Neuronal stem cell (in vitro differentiated cells): Measurements from ENCODE around the gene SMIM44.
A peak's percentile ranks its signal among the peaks of the same experiment; 100 is the strongest.
"Not testable (repeated sequence)": the region's sequence is repeated elsewhere in the genome, so short reads cannot be mapped to it uniquely, and the experiment has no call there.

Experiments
- DNase-seq: peaks from one replicate; pipeline ENCODE4 v3.0.0-alpha.2; 2013; ENCODE audit warnings: low spot score
- H2AFZ ChIP-seq: one replicate; pipeline ENCODE4 v1.6.1; 2013; ENCODE audit warnings: mild to moderate bottlenecking, low read length, inconsistent platforms
- H2AK5ac ChIP-seq: 2 replicates; pipeline ENCODE4 v1.6.1; 2013; ENCODE audit warnings: low read depth, mild to moderate bottlenecking, inconsistent platforms, low read length, moderate library complexity, mixed read lengths
- H2BK120ac ChIP-seq: 2 replicates; pipeline ENCODE4 v1.6.1; 2013; ENCODE audit warnings: low read depth, mild to moderate bottlenecking, inconsistent platforms, low read length, moderate library complexity, mixed read lengths
- H2BK12ac ChIP-seq: one replicate; pipeline ENCODE4 v1.6.1; 2013; ENCODE audit warnings: low read length, inconsistent platforms
- H2BK15ac ChIP-seq: 2 replicates; pipeline ENCODE4 v1.6.1; 2013; ENCODE audit warnings: mild to moderate bottlenecking, low read length, inconsistent platforms, mixed read lengths
- H2BK5ac ChIP-seq: one replicate; pipeline ENCODE4 v1.6.1; 2013; ENCODE audit warnings: inconsistent platforms, mild to moderate bottlenecking, low read length, moderate library complexity
- H3K14ac ChIP-seq: one replicate; pipeline ENCODE4 v1.6.1; 2013; ENCODE audit warnings: low read length, inconsistent platforms
- H3K18ac ChIP-seq: 2 replicates; pipeline ENCODE4 v1.6.1; 2013; ENCODE audit warnings: low read length, inconsistent platforms
- H3K23ac ChIP-seq: 2 replicates; pipeline ENCODE4 v1.6.1; 2013; ENCODE audit warnings: low read depth, mild to moderate bottlenecking, mixed read lengths, low read length, inconsistent platforms; ENCODE audit not compliant: poor library complexity
- H3K27ac ChIP-seq: replicated peaks from 3 replicates; pipeline ENCODE4 v1.5.1; 2013; ENCODE audit warnings: low read length, inconsistent platforms
- H3K27me3 ChIP-seq, 3 experiments: 2 replicates each; pipeline ENCODE4 v1.6.1; 2013; ENCODE audit warnings: low read length in 3 of 3, mild to moderate bottlenecking in 2 of 3, inconsistent platforms in 1 of 3, low read depth in 1 of 3, mixed read lengths in 1 of 3, moderate library complexity in 1 of 3; ENCODE audit not compliant: control insufficient read depth in 3 of 3, insufficient read depth in 3 of 3
- H3K36me3 ChIP-seq, 2 donors: replicated peaks in 1 of 2; 2 replicates each; pipeline ENCODE4 v1.6.1; 2013; ENCODE audit warnings: low read length in 2 of 2; ENCODE audit not compliant: control insufficient read depth in 2 of 2, insufficient read depth in 2 of 2
- H3K4ac ChIP-seq: 2 replicates; pipeline ENCODE4 v1.6.1; 2013; ENCODE audit warnings: inconsistent platforms, mild to moderate bottlenecking, low read length, moderate library complexity
- H3K4me1 ChIP-seq, 2 donors: 1 replicate in 1 of 2; 2 replicates in 1 of 2; pipeline ENCODE4 v1.6.1; 2013; ENCODE audit warnings: low read length in 2 of 2, low read depth in 1 of 2; ENCODE audit not compliant: control insufficient read depth in 2 of 2, insufficient read depth in 1 of 2
- H3K4me2 ChIP-seq: one replicate; pipeline ENCODE4 v1.6.1; 2013; ENCODE audit warnings: mild to moderate bottlenecking, low read length, inconsistent platforms; ENCODE audit not compliant: insufficient read depth, poor library complexity, severe bottlenecking
- H3K4me3 ChIP-seq, 2 donors: 2 replicates each; pipeline ENCODE4 v1.5.1; 2013; ENCODE audit warnings: low read length in 2 of 2, mild to moderate bottlenecking in 2 of 2, inconsistent platforms in 1 of 2, moderate library complexity in 1 of 2
- H3K79me1 ChIP-seq: one replicate; pipeline ENCODE4 v1.6.1; 2013; ENCODE audit warnings: low read depth, mild to moderate bottlenecking, inconsistent platforms, low read length, moderate library complexity
- H3K9ac ChIP-seq: one replicate; pipeline ENCODE4 v1.6.1; 2013; ENCODE audit warnings: mild to moderate bottlenecking, low read depth, low read length, inconsistent platforms; ENCODE audit not compliant: poor library complexity
- H3K9me3 ChIP-seq, 2 donors: replicated peaks in 1 of 2; 2 replicates each; pipeline versions ENCODE3 to v1.6.1; 2013; ENCODE audit warnings: low read length in 2 of 2, mild to moderate bottlenecking in 2 of 2, inconsistent platforms in 1 of 2, low read depth in 1 of 2, mixed read lengths in 1 of 2, moderate library complexity in 1 of 2; ENCODE audit not compliant: control insufficient read depth in 2 of 2, insufficient read depth in 1 of 2
- H4K8ac ChIP-seq: one replicate; pipeline ENCODE4 v1.6.1; 2013; ENCODE audit warnings: low read depth, mild to moderate bottlenecking, inconsistent platforms, low read length, moderate library complexity
- H4K91ac ChIP-seq: one replicate; pipeline ENCODE4 v1.6.1; 2013; ENCODE audit warnings: low read length, low read depth, mild to moderate bottlenecking, inconsistent platforms; ENCODE audit not compliant: poor library complexity
- WGBS, 2 donors: extraction: QIAGEN DNeasy Blood & Tissue Kit; methylation state at CpG; one replicate each; pipeline ENCODE4 v1.1.7; 2013; ENCODE audit warnings: missing lambda C conversion rate in 2 of 2, mixed read lengths in 1 of 2; ENCODE audit not compliant: insufficient read length in 2 of 2, insufficient replicate concordance in 1 of 2; ENCODE audit errors: extremely low coverage in 2 of 2; 5-methylcytosine and 5-hydroxymethylcytosine counted together

Gene SMIM44

GRCh38 chr19:3508121-3508661, 24.9 kb upstream of the SMIM44 start:
- not testable (repeated sequence) for H3K23ac ChIP-seq, H3K27ac ChIP-seq, H3K18ac ChIP-seq, H2BK15ac ChIP-seq, H3K27me3 ChIP-seq, H3K4me2 ChIP-seq, H3K14ac ChIP-seq, H2AK5ac ChIP-seq, H2BK12ac ChIP-seq, H4K91ac ChIP-seq, H3K9me3 ChIP-seq, H3K4ac ChIP-seq, H3K9ac ChIP-seq, H2AFZ ChIP-seq, H3K4me3 ChIP-seq, H4K8ac ChIP-seq, H2BK120ac ChIP-seq, DNase-seq
- Histone ChIP-seq H3K79me1 (peaks cover 53% of the 10 kb centered on the region), H3K36me3 (peaks cover 20 to 53% of the 10 kb centered on the region in 2 donors), H2BK5ac (peak overlapping the region; percentile 53), H3K4me1 (peaks cover 9 to 13% of the 10 kb centered on the region in 2 donors)
- no CpG with 5 or more reads among the region's 18 CpGs for WGBS, 2 donors

- Histone ChIP-seq H3K4me1 (peaks cover 9 to 13% of the 10 kb centered on the region in 2 donors), H3K36me3 (peaks cover 20 to 47% of the 10 kb centered on the region in 2 donors), H3K9me3 (no peaks in the 10 kb centered on the region), H3K14ac (peak overlapping the region; percentile 44), H2AK5ac (peak overlapping the region; percentile 46), H3K9ac (peak overlapping the region; percentile 99), H3K4ac (no peak overlapping the region), H3K4me3 (peak overlapping the region; percentile 90 to 92), H3K4me2 (peak overlapping the region; percentile 99), H2BK12ac (no peak overlapping the region), H3K27ac (no peak overlapping the region), H2BK15ac (no peak overlapping the region), H4K8ac (no peak overlapping the region), H2BK120ac (no peak overlapping the region), H3K79me1 (peaks cover 47% of the 10 kb centered on the region), H3K18ac (peak overlapping the region; percentile 64), H4K91ac (no peak overlapping the region), H3K27me3 (no peaks in the 10 kb centered on the region), H2BK5ac (no peak overlapping the region), H2AFZ (no peak overlapping the region), H3K23ac (peak overlapping the region; percentile 85)
- DNase-seq = no peak
- no CpG with 5 or more reads among the region's 31 CpGs for WGBS, 2 donors
These were observed 24.3 kb upstream of the SMIM44 start for GRCh38 chr19:3507371-3508120.

- Histone ChIP-seq H3K14ac (peak overlapping the region; percentile 94), H2BK5ac (peak overlapping the region; percentile 90), H2AFZ (peak overlapping the region; percentile 90), H3K4me3 (peak overlapping the region; percentile 90 to 92), H2BK15ac (no peak overlapping the region), H3K23ac (peak overlapping the region; percentile 85), H3K36me3 (peaks cover 20 to 40% of the 10 kb centered on the region in 2 donors), H2BK12ac (no peak overlapping the region), H2BK120ac (peak overlapping the region; percentile 97), H3K27me3 (no peaks in the 10 kb centered on the region), H3K4me2 (peak overlapping the region; percentile 99), H3K79me1 (peaks cover 39% of the 10 kb centered on the region), H3K9me3 (no peaks in the 10 kb centered on the region), H3K4ac (no peak overlapping the region), H3K9ac (peak overlapping the region; percentile 99), H3K27ac (no peak overlapping the region), H3K18ac (peak overlapping the region; percentile 95), H4K8ac (no peak overlapping the region), H3K4me1 (peaks cover 9 to 13% of the 10 kb centered on the region in 2 donors), H2AK5ac (peak overlapping the region; percentile 97), H4K91ac (no peak overlapping the region)
- no peak for DNase-seq
- no CpG with 5 or more reads among the region's 69 CpGs for WGBS, 2 donors
These were observed 23.4 kb upstream of the SMIM44 start for GRCh38 chr19:3506384-3507340.
